ENCODE measurements around the gene KLHL25.

DNA sequence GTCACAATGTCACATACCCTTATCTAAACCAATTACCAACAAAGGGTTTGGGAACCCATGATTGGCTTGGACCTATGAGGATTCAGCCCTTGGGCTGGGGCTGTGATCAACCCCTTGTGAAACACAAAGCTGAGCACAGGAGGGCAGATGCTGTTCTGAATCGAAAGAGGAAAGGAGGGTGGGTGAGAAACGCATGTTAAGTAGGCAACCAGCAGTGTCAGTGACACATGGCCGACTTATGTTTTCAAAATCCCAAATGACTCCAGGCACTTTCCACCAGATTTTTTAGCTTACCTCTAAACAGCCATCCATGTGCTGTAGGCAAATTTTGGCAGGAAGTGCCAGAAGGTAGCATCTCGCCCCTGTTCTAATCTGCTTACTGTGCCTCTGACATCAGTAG is 34.1 kb upstream of the KLHL25 start:
- no peak for TF ChIP-seq EZH2 (IDR thresholded peaks at IDR 0.05; ENCODE audit: borderline replicate concordance, low read depth, low read length, poor library complexity, severe bottlenecking)
- TF ChIP-seq, protein P1, sequence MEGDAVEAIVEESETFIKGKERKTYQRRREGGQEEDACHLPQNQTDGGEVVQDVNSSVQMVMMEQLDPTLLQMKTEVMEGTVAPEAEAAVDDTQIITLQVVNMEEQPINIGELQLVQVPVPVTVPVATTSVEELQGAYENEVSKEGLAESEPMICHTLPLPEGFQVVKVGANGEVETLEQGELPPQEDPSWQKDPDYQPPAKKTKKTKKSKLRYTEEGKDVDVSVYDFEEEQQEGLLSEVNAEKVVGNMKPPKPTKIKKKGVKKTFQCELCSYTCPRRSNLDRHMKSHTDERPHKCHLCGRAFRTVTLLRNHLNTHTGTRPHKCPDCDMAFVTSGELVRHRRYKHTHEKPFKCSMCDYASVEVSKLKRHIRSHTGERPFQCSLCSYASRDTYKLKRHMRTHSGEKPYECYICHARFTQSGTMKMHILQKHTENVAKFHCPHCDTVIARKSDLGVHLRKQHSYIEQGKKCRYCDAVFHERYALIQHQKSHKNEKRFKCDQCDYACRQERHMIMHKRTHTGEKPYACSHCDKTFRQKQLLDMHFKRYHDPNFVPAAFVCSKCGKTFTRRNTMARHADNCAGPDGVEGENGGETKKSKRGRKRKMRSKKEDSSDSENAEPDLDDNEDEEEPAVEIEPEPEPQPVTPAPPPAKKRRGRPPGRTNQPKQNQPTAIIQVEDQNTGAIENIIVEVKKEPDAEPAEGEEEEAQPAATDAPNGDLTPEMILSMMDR (conservative IDR thresholded peaks at IDR 0.05; ENCODE audit: low read depth, low read length) = no peak
